A549 (cell line): Measurements from ENCODE around the gene DBNDD1. TPM values are rescaled to one million over a fixed set of nuclear protein-coding genes. Genes with fewer than 3 reads are reported as not detected.

Experiments
- ATAC-seq, 2 experiments: fragments of 200-7000 bp in 1 of 2; fragments of >200 bp in 1 of 2; cut with Nextera tagmentation in 1 of 2; cut with Tn5 transposase in 1 of 2; 3 replicates each; pipeline versions ENCODE4 v1.8.0 to v1.9.1; 2018 to 2020; ENCODE audit warnings: mild to moderate bottlenecking in 1 of 2, moderate library complexity in 1 of 2
- CTCF ChIA-PET: fragments of 300-600 bp; sonication (Branson Sonifier 250); formaldehyde crosslinking; extraction: SDS; loops from one replicate; lab custom pipeline; 2021; ENCODE audit warnings: antibody characterized with exemption, inconsistent platforms; lab: Yijun Ruan, JAX
- POLR2A ChIA-PET: fragments of 350-600 bp; formaldehyde crosslinking; extraction: SDS; loops from one replicate; lab custom pipeline; 2021; ENCODE audit warnings: antibody characterized with exemption, inconsistent platforms; lab: Yijun Ruan, JAX
- DNase-seq, 2 experiments: peaks; one replicate each; pipeline versions ENCODE4 v3.0.0 to v3.0.0-alpha.2; 2011 to 2016; ENCODE audit warnings: low read depth in 1 of 2, low spot score in 1 of 2
- FAIRE-seq: peaks from 2 replicates; lab custom pipeline; 2011; peaks lifted over from hg19 to GRCh38; lab: Jason Lieb, UNC
- H3K27ac ChIP-seq, 2 experiments: fragments of >200 bp; sonication (Bioruptor Twin); formaldehyde crosslinking; 3 replicates each; pipeline ENCODE4 v1.5.1; 2016 to 2017
- H3K4me1 ChIP-seq: fragments of >200 bp; sonication (Bioruptor Twin); formaldehyde crosslinking; 3 replicates; pipeline ENCODE4 v1.6.1; 2016
- H3K4me2 ChIP-seq: fragments of >200 bp; sonication (Bioruptor Twin); formaldehyde crosslinking; 3 replicates; pipeline ENCODE4 v1.6.1; 2016
- H3K4me3 ChIP-seq: fragments of >200 bp; sonication (Bioruptor Twin); formaldehyde crosslinking; 3 replicates; pipeline ENCODE4 v1.5.1; 2016
- H3K9me3 ChIP-seq: fragments of >200 bp; sonication (Bioruptor Twin); formaldehyde crosslinking; 3 replicates; pipeline ENCODE4 v1.6.1; 2016
- BCL3 ChIP-seq: fragments of >200 bp; sonication (Bioruptor Twin); formaldehyde crosslinking; IDR thresholded peaks from 3 replicates; pipeline ENCODE4 v1.6.1; 2016
- CBX2 ChIP-seq: fragments of 200-600 bp; sonication (generic); IDR thresholded peaks from 2 replicates; pipeline ENCODE4 v1.6.1; 2016; ENCODE audit warnings: low read depth, mild to moderate bottlenecking, borderline replicate concordance
- CBX8 ChIP-seq: fragments of 200-600 bp; sonication (generic); IDR thresholded peaks from 2 replicates; pipeline ENCODE4 v1.6.1; 2016
- CHD2 ChIP-seq: fragments of 150-350 bp; IDR thresholded peaks from 2 replicates; pipeline ENCODE4 v1.6.1; 2014; ENCODE audit warnings: low read length; ENCODE audit not compliant: partially characterized antibody
- E2F6 ChIP-seq: IDR thresholded peaks from 2 replicates; pipeline ENCODE4 v1.6.1; 2012; ENCODE audit warnings: low read depth, borderline replicate concordance
- HOXA7 ChIP-seq: fragments of 250-450 bp; sonication (Bioruptor Pico); IDR thresholded peaks from 2 replicates; pipeline ENCODE4 v1.5.0; 2020; ENCODE audit warnings: mild to moderate bottlenecking, moderate library complexity
- HOXB5 ChIP-seq: fragments of 250-450 bp; sonication (Bioruptor Pico); IDR thresholded peaks from 2 replicates; pipeline ENCODE4 v1.5.0; 2020; ENCODE audit warnings: mild to moderate bottlenecking, moderate library complexity
- KDM5A ChIP-seq: fragments of 200-600 bp; sonication (generic); IDR thresholded peaks from 2 replicates; pipeline ENCODE4 v1.6.1; 2016; ENCODE audit warnings: antibody characterized with exemption, mild to moderate bottlenecking
- PBX3 ChIP-seq: IDR thresholded peaks from 2 replicates; pipeline ENCODE4 v1.6.1; 2012
- POLR2A ChIP-seq: IDR thresholded peaks from 2 replicates; pipeline ENCODE4 v1.6.1; 2012; ENCODE audit warnings: mild to moderate bottlenecking, low read length
- REST ChIP-seq: fragments of 200-600 bp; sonication (generic); IDR thresholded peaks from 2 replicates; pipeline ENCODE4 v1.6.1; 2016; ENCODE audit warnings: antibody characterized with exemption, mild to moderate bottlenecking, moderate library complexity
- RNF2 ChIP-seq: fragments of 200-600 bp; sonication (generic); IDR thresholded peaks from 2 replicates; pipeline ENCODE4 v1.6.1; 2016; ENCODE audit warnings: low read depth, mild to moderate bottlenecking, antibody characterized with exemption, moderate library complexity, borderline replicate concordance
- TFCP2L1 ChIP-seq: fragments of 250-450 bp; sonication (Bioruptor Pico); IDR thresholded peaks from 2 replicates; pipeline ENCODE4 v1.5.0; 2021; ENCODE audit warnings: mild to moderate bottlenecking
- TP53 ChIP-seq: fragments of 250-450 bp; sonication (Bioruptor Pico); IDR thresholded peaks from 2 replicates; pipeline ENCODE4 v1.5.0; 2021; ENCODE audit warnings: mild to moderate bottlenecking, moderate library complexity
- ZC3H11A ChIP-seq: fragments of 450-650 bp; IDR thresholded peaks from 2 replicates; pipeline ENCODE4 v1.6.1; 2014; ENCODE audit warnings: antibody characterized with exemption, mild to moderate bottlenecking
- ZNF302 ChIP-seq: fragments of 250-450 bp; sonication (Bioruptor Pico); IDR thresholded peaks from 2 replicates; pipeline ENCODE4 v1.9.0; 2021; ENCODE audit warnings: inconsistent platforms, mild to moderate bottlenecking, moderate library complexity
- WGBS: methylation state at CpG from one replicate; pipeline ENCODE4 v1.1.6; 2017; ENCODE audit errors: missing lambda C conversion rate; 5-methylcytosine and 5-hydroxymethylcytosine counted together
- polyA plus RNA-seq, 4 experiments: library from polyadenylated mRNA; depleted of rRNA in 3 of 4; stranded (reverse); fragments of >200 nt; fragmentation: RNase III in 1 of 4; extraction: RNeasy Plus Mini Kit Qiagen cat#74134 plus additional on column Dnase treatment in 1 of 4; gene quantifications; 2 replicates in 3 of 4; 3 replicates in 1 of 4; pipeline ENCODE4 v1.2.3, GENCODE V29; 2011 to 2017

The DBNDD1 gene
- polyA plus RNA-seq, 2 of the 4 experiments (the other 2 are of a cell fraction) = 23.0 to 43.8 TPM

- TF ChIP-seq REST (peak; percentile 69), KDM5A (peak; percentile 84), HOXA7 (CRISPR knock-in tag) (no peak), BCL3 (peak; percentile 75), E2F6 (peak; percentile 96), CHD2 (peak; percentile 62), HOXB5 (CRISPR knock-in tag) (peak; percentile 71; the same call in 1 of the 2 replicates)
These were observed 46.7 kb downstream of the DBNDD1 start (continued) for GRCh38 chr16:89972244-89973234.

GRCh38 chr16:89971495-89972243 is 47.6 kb downstream of the DBNDD1 start:
- WGBS = 86% methylated on average over 37 of the region's 42 CpGs
- POLR2A ChIA-PET = interaction anchor here (0.6 to 0.8 kb wide), 4 partner anchors 13 to 49 kb away, joined by 3 to 4 read pairs (median 4); partner anchors contain the start of gene TUBB3
- H3K4me2 ChIP-seq = peak overlapping the region; percentile 96
- no peak for TF ChIP-seq RNF2
- no peak for TF ChIP-seq POLR2A
- TF ChIP-seq TFCP2L1 (CRISPR knock-in tag) = 0 out of 2 replicates have a peak, but pooled peaks have one; percentile 24
- 0 out of 2 replicates have a peak, but pooled peaks have one; percentile 24 for TF ChIP-seq TP53
- 0 out of 2 replicates have a peak, but pooled peaks have one; percentile 18 for TF ChIP-seq ZNF302
- TF ChIP-seq CBX8 = no peak
- TF ChIP-seq ZC3H11A = no peak
- TF ChIP-seq PBX3 = no peak
- no peak for TF ChIP-seq BCL3
- TF ChIP-seq CBX2 = no peak
- TF ChIP-seq CHD2 = no peak
- CTCF ChIA-PET = interaction anchor here (1.1 kb wide), 1 partner anchor 47 kb away, joined by 3 read pairs; no protein-coding TSS in a partner anchor
- H3K4me3 ChIP-seq = peak overlapping the region; percentile 79
- DNase-seq (no peak), ATAC-seq (peak in 1 of 2 experiments; percentile 9; a peak in 3 of 6 replicates), FAIRE-seq (no peak)
- H3K9me3 ChIP-seq = 0 out of 3 replicates have a peak, but pooled peaks cover 5% of the 10 kb centered on the region
- peak overlapping the region; percentile 93 to 97 for H3K27ac ChIP-seq
- H3K4me1 ChIP-seq = peaks cover 15% of the 10 kb centered on the region
